HG03159 (cell line): ENCODE results near the gene FKBP2.
A peak's percentile ranks its signal among the peaks of the same experiment; 100 is the strongest.

Experiments used
- ATAC-seq: cut with Tn5 transposase; IDR thresholded peaks from one replicate; pipeline ENCODE4 v1.9.1; 2021; ENCODE audit warnings: mild to moderate bottlenecking, moderate library complexity; ENCODE audit not compliant: unreplicated experiment

FKBP2 gene

DNA sequence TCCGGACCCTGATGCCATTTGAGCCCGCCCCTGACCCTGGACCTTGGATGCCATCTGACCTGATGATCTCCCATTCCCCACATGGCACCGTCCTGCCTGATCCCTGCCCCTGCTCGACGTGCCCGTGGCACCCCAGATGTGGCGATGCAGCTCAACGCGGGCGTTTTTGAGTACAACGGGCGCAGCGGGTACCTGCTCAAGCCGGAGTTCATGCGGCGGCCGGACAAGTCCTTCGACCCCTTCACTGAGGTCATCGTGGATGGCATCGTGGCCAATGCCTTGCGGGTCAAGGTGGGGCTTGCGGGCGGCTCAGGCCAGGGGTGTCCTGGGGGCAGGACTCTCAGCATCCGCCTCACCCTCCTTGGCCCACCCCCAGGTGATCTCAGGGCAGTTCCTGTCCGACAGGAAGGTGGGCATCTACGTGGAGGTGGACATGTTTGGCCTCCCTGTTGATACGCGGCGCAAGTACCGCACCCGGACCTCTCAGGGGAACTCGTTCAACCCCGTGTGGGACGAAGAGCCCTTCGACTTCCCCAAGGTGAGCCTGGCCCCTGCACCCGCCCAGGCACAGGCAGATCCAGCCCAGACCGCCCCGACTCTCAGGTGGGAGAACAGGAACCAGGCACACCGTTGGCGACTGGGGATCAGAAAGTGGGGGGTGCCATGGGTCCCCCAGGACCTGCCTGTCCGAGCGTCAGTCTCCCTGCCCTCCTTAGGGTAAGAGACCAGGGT is 21.5 kb downstream of the FKBP2 start:
- ATAC-seq, result no peak

DNA sequence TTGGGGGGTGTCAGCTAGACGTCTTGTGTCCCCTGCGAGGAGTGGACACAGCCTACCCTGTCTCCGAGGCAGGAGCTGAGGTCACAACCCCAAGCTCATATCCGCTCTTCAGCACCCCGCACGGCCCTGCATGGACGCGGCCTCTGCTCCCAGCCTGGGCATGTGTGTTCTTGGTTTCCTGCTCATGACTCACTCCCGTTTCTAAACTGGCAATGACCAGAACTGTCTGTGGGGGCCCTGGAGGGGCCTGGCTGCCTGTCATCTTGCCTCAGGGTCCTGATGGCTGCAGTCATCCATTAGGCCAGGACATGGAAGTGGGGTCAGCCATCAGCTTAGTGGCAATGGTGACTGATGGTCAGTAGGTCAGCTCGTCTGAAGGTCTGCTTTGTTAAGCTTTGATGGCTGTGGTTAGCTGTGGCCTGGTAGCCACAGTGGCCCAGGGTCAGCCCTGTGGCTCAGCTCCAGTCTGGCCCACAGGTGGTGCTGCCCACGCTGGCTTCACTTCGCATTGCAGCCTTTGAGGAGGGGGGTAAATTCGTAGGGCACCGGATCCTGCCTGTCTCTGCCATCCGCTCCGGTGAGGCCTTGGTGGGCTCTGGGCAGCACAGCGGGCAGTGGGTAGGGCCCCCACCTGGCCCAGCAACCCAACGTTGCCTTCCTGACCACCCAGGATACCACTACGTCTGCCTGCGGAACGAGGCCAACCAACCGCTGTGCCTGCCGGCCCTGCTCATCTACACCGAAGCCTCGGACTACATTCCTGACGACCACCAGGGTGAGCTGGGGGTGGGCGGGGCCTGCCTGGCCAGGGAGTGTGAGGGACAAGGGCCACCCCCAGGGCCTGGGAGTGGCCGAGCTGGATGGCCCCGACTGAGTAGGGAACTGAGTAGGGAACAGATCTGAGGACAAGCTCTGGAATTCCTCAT is 22.4 kb downstream of the FKBP2 start:
- ATAC-seq, result no peak

- no peak for ATAC-seq
Measured at GRCh38 chr11:64263947-64264317, 23.0 kb downstream of the FKBP2 start.

- no peak for ATAC-seq
Measured at GRCh38 chr11:64264371-64264852, 23.5 kb downstream of the FKBP2 start.

DNA sequence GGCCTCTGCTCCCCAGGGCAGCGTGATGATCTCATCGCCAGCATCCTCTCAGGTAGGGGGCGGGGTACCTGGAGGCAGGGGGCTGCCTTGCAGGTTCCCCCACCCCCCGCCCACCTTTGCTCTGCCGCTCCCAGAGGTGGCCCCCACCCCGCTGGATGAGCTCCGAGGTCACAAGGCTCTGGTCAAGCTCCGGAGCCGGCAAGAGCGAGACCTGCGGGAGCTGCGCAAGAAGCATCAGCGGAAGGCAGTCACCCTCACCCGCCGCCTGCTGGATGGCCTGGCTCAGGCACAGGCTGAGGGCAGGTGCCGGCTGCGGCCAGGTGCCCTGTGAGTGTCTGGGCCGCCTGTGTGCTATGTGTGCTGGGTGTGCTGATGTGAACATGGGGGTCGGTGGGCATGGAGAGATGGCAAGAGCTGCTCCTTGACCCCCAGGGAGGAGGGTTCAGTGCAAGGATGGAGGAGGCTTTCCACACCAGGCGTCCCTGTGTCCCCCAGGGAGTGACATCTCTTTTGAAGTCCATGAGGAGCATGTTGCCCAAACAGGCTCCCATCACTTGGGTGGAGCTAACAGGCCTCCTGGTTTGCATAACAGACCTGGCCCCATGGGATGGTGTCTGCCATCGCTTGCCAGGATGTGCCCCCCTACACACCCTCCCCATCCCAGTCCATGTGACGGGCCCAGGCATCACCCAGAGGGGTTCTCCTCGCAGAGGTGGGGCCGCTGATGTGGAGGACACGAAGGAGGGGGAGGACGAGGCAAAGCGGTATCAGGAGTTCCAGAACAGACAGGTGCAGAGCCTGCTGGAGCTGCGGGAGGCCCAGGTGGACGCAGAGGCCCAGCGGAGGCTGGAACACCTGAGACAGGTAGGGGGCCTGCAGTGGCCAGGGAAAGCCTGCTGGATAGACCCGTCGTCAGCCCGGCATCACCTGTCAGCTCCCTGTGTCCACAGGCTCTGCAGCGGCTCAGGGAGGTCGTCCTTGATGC is 24.6 kb downstream of the FKBP2 start:
- no peak for ATAC-seq

- no peak for ATAC-seq
Measured at GRCh38 chr11:64266339-64266738, 25.4 kb downstream of the FKBP2 start.

DNA sequence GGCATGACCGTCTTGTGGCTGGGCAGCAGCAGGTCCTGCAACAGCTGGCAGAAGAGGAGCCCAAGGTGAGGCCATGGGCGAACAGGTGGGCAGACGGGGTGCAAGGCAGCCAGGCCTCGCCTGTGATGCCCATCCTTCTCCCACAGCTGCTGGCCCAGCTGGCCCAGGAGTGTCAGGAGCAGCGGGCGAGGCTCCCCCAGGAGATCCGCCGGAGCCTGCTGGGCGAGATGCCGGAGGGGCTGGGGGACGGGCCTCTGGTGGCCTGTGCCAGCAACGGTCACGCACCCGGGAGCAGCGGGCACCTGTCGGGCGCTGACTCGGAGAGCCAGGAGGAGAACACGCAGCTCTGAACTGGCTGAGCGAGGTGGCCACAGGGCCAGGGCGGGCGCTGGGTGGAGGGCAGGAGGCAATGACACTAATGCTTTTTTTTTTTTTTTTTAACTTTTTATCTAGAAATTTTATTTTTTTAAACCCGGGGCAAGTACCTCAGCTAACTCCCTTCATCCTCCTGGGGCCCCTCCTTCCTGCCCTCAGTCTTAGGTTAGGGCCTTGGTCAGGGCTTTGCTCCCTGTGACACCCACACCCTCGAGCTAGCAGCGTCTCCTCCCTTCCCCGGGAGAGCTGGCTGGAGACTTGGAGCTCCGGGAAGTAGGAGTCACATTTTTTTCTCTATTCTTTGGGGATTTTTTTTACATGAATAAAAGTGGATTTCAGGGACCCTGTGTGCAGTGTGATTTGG is 26.5 kb downstream of the FKBP2 start:
- no peak for ATAC-seq

DNA sequence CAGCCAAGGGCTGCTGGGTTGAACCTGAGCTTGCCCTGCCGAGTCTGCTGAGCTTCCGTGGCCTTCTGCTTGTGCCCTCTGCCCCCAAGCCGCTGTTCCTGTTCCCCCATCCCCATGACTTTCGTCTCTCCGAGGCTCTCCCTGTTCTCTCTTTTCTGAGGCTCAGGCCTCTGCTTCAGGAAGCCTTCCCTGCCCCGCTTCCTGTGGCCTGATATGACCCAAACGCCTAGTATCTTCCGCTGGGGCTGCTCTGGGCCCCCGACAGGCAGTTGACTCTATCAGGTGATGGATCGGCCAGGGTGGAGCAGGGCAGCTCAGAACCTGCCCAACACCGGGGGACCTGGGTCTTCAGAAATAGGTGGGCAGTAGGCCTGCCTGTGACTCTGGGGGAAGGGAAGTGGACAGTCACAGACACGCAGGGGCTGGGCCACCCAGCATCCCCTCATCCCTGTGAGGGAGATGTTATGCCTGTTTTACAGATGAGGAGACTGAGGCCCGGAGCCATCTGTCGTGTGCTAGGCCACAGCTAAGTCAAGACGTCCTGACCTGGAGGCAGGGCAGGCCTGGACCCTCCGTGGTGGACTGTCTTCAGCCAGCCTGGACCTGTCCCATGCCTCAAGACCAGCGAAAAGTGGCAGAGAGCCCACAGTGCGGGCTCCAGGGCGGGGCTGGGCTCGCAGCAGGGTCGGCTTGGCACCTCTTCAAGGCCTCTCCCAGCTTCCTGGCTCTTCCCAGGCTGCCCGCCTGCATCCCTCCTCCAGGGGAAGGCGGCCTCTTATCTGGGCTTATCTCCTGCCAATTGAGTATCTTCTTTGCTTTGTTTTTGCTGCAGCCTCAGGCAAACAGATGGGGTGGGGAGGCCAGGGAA is 27.4 kb downstream of the FKBP2 start:
- no peak for ATAC-seq

GRCh38 chr11:64268893-64269539 is 28.1 kb downstream of the FKBP2 start:
- ATAC-seq, result peak; percentile 18

- peak; percentile 50 for ATAC-seq
Measured at GRCh38 chr11:64269540-64270220, 28.8 kb downstream of the FKBP2 start.

- ATAC-seq, result no peak
Measured at GRCh38 chr11:64275031-64275800, 34.3 kb downstream of the FKBP2 start.

- ATAC-seq, result no peak
Measured at GRCh38 chr11:64275841-64276240, 34.9 kb downstream of the FKBP2 start.

- ATAC-seq, result no peak
Measured at GRCh38 chr11:64276653-64277431, 35.9 kb downstream of the FKBP2 start.

GRCh38 chr11:64278576-64279190 is 37.8 kb downstream of the FKBP2 start:
- ATAC-seq, result no peak

GRCh38 chr11:64281957-64282770 is 41.3 kb downstream of the FKBP2 start:
- ATAC-seq, result no peak
